CD4-positive, alpha-beta T cell treated with Interleukin-10 for 1 hour (primary cell): ENCODE data around the gene PRUNE1.

Source experiments
- DNase-seq: peaks from one replicate; pipeline ENCODE4 v3.0.0-alpha.2; 2020

Gene PRUNE1

GRCh38 chr1:151054971-151055547 lies 46.8 kb downstream of the PRUNE1 start:
- DNase-seq: no peak

- no peak for DNase-seq
These were observed 47.3 kb downstream of the PRUNE1 start for GRCh38 chr1:151055581-151055980.

GRCh38 chr1:151056149-151056548 lies 47.9 kb downstream of the PRUNE1 start:
- peak; percentile 76 for DNase-seq

- DNase-seq: no peak
These were observed 50.4 kb downstream of the PRUNE1 start for GRCh38 chr1:151058692-151059091.

- DNase-seq: peak; percentile 88
These were observed 51.1 kb downstream of the PRUNE1 start, which contains the start of gene CDC42SE1 for GRCh38 chr1:151059109-151060006. TSS of gene CDC42SE1 (minus strand) at chr1:151059622. CDS start at chr1:151055730, 3,892 bp downstream.

- DNase-seq: no peak
These were observed 51.9 kb downstream of the PRUNE1 start, which contains the start of gene MLLT11 for GRCh38 chr1:151060007-151060656. TSS of gene MLLT11 (plus strand) at chr1:151060397. CDS start at chr1:151067225, 6,828 bp downstream.

- no peak for DNase-seq
These were observed 52.6 kb downstream of the PRUNE1 start for GRCh38 chr1:151060657-151061421.

GRCh38 chr1:151061704-151062103 lies 53.5 kb downstream of the PRUNE1 start:
- no peak for DNase-seq

GRCh38 chr1:151062741-151063371 lies 54.6 kb downstream of the PRUNE1 start:
- no peak for DNase-seq

GRCh38 chr1:151065089-151065645 lies 56.9 kb downstream of the PRUNE1 start:
- DNase-seq: no peak

- no peak for DNase-seq
These were observed 58.9 kb downstream of the PRUNE1 start for GRCh38 chr1:151067185-151067584.

GRCh38 chr1:151069103-151069486 lies 60.8 kb downstream of the PRUNE1 start:
- DNase-seq: no peak

GRCh38 chr1:151070474-151071276 lies 62.4 kb downstream of the PRUNE1 start, which contains the start of gene GABPB2:
TSS of gene GABPB2 (plus strand) at chr1:151070761. CDS start at chr1:151088190, 17,429 bp downstream.
- DNase-seq: peak; percentile 88

- no peak for DNase-seq
These were observed 64.0 kb downstream of the PRUNE1 start for GRCh38 chr1:151072224-151072623.
